ENCODE data around the gene SYTL2.
A peak's percentile ranks its signal among the peaks of the same experiment; 100 is the strongest.

Gene SYTL2

DNA sequence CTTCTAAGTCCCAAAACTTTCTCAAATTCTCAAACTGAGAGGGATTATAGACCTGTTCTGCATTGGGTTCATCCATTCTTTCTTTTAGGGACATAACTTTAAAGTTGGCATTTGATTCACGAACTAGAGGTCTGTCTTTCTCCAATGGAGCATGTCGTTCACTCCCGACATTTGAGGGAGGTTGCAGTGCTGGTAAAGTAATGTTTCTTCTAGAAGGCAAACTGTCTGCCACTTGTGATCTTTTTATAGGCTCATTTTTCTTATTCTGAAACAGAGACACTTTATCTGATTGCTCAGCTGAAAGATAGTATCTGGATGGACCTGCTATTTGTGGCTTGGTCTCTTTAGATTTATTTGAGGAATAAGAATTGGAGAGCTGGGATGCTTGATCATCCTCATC, 84.6 kb downstream of the SYTL2 start:
- DNase-seq, result no peak

DNA sequence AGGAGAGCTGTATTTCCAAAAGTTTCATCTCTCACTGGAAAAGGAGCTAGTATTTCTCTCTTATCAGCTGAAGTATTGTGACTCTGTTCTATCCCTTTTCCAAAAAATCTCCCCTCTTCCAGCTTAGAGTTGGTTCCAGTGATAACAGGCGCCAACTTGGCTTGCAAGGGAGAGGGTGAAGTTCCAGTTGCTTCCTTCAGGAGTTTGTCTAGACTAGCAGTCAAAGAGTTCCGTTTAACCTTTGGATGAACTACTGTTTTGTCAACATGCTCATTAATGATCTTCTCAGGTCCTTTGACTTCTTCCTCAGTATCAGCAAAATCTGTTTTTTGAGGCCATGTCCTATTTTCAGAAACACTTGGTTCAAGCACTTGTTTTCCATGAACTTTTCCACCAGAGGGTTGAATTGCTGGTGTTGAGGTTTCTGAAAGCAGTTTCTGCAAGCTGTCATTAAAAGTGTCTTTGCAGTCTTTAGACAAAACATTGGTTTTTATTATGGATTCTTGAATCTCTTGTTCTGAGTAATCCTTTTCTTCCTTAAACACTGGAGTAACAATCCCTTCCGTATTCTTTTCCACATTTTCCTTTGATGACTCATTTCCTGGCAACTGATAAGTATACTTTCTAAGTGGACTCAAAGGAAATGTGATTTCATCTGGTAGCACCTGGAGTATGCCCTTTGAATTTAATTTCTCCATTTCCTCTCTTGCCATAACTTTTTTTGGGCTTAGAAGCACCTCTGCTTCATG, 85.3 kb downstream of the SYTL2 start:
- peak; percentile 86 for DNase-seq

DNA sequence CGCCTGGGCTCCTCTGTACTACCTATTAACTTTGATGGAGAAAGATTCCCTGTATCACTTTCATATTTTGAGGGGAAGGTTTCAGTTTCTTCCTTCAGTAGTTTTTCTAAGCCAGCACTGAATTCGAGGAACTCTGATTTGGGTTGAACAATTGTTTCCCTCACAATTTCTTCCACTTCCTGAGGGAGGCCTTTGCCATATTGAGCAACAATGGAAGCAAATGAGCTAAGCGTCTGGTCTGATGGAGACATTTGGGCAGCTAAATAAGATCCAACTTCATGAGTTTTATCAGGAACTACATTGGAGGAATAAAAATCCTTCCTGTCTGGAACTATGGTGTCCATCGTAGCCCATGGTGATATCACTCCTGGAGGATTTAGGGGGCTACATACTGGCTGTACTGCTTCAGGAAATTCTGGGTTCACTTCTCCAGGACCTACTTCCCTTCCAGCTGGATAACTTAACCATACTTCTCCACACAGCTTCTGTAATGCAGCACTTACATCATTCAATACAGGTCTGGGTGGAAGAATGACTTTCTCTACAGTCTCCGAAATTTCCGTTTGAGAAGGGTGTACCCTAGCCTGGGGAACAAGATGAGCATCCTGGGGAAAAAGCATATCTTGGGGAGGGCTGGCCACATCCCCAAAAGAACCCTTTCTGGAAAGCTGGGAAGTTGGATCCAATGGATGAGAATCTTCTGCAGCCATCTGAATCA, 86.0 kb downstream of the SYTL2 start:
- DNase-seq, result no peak

DNA sequence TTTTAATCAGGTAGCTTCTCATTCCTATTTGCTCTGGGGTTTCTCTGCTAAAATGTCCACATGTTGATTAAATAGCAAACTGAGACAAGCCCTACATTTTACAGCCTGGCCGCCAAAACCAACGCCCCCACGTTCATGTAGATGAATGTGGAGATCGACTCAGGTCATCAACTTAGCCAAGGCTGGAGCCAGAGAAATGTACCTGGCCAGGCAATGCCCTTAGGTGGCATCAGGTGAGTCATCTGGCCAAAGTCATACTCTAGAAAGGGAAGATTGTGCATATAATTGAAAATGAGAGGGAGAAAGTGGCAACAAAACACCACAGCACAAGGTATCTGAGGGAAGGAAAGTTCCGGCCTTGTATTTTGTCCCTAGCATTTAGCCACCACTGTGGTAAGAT, 87.9 kb downstream of the SYTL2 start:
- DNase-seq, result no peak

DNA sequence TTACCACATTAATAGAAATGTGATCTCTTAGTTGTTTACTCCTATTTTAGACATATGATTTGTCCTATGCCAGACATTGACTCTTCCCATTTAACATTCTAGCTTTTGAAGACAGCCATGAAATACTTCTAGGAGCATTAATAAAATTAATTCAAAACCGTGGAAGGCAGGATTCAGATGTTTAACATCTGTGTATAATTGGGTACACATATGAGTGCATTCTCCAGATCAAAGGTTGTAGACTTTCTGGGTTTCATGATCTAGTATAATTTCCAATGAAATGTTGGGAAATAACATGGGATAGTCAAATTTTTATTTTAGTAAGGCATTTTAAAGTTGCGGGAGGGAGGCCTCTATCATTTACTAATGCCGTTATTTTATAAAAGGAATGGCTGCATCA, 89.8 kb downstream of the SYTL2 start:
- no peak for DNase-seq

DNA sequence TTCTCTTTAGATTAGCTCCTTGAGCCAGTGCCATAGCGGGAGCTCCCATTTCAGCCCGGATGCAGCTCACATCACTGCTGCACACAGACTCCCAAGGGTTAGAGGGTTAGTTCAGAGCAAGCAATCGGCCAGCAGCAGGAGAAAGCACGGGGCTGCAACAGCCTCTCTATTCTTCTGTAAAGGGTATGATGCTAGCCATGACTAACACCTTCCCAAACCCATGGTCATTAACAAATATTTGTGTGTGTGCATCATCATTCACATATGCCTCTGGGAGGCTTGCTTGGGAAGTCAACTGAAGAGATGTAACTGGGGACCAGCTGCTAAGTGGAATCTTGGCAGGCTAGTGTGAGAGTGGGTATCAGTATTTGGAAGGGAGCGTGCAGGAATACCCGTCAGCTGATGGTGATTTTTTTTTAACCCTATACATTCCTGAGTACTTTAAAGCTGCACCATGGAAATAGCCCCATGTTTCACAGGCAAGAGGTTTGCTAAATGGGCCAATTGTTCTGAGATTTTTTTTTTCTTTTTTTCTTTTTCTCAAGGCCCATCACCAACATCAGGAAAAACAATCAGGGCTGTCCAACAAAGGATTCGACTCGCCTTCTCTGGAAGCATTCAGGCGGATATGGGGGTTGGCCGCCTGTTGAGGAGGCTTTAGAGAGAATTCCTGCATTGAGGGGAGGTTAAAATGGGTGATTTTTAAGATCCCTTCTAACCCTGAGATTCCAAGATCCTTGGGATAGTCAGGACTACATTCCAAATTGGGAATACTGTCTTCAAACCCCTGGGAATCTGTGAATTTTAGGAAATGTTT, 91.7 kb downstream of the SYTL2 start:
- peak; percentile 100 for DNase-seq

DNA sequence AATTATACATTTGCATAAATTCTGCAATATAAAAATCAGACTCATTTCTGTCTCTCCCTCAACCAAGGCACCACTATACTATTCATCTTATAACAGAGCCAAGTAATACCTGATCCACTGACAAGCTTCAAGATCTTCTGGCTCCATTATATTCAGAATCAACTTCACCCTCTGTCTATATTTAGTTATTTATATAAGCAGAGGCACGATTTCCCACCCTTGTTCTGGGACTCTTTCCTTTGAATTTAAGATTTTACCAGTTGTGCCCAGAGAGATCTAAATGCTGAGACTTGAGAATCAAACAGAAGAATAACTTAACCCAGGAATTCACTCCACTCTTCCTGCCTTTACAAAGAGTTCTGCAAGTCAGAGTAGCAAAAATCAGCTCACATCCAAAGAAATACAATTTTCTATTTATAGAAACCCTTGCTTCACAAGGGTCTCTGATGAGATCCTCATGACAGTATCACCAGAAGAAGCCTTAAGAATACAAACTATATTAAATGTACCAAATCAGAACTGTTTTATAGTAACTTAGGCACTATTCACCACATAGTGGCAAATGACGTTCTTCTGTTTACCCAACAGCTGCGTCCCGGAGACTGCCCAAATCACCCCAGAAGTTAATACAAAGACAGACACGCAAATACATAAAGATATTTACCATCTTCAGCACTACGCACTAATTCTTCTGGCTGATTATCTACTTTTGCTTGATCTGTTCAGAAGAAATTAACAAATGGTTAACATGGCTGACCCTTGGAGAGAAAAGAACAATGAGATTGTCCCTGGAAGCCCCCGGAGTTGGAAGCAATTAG, 92.6 kb downstream of the SYTL2 start:
- DNase-seq, result peak; percentile 18

DNA sequence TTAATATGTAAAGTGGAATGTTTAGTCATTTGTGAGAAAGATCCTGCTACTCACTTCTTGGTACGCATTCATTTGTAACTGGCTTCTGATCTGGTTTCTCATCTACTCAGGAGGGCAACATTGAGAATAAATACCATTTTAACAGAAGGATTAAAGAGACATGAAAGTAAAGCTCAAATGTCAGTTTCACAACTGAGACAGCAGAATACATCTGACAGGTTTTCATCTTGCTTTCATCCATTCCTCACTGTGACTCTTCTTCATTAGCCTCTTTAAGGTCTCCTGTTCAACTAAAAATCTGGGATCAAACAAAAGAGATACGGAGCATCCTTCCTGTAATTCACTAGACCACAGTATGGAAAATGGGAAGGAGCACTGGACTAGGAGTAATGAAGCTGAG, 93.5 kb downstream of the SYTL2 start:
- DNase-seq, result no peak

DNA sequence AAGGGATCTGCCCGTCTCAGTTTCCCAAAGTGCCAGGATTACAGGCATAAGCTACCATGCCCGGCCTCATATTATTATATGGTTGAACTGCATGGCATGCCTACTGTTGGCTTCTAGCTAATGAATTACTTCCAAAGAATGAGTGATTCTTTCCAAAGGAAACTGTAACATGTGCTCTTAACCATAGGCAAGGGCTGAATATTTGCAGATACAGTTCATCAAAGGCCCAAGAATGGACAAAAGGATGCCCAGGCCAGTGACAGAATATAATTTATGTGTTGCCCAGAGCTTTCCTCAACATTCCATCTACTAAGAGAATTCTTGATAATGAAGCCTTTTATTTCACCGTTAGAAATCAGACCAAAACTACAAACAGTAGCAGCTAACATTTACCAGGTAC, 98.0 kb downstream of the SYTL2 start:
- DNase-seq, result no peak

DNA sequence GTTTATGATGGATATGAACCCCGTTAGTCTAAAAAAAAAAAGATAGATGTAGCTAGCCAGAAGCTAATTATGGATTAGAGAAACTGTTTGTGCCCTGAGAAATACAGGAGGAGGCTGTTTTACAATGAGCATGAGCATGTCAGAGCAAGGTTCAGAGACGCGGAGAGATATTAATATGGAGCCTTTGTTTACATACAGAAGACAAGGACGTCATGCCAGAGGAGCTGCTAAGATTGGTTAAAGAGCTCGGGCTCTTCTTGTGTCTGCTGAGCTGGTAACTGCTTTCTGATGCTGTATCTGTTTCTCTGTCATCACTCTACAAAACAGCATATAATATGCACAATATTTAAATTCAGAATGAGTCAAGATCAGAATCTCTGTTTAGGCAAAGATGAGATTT, 100.0 kb downstream of the SYTL2 start:
- DNase-seq, result no peak

DNA sequence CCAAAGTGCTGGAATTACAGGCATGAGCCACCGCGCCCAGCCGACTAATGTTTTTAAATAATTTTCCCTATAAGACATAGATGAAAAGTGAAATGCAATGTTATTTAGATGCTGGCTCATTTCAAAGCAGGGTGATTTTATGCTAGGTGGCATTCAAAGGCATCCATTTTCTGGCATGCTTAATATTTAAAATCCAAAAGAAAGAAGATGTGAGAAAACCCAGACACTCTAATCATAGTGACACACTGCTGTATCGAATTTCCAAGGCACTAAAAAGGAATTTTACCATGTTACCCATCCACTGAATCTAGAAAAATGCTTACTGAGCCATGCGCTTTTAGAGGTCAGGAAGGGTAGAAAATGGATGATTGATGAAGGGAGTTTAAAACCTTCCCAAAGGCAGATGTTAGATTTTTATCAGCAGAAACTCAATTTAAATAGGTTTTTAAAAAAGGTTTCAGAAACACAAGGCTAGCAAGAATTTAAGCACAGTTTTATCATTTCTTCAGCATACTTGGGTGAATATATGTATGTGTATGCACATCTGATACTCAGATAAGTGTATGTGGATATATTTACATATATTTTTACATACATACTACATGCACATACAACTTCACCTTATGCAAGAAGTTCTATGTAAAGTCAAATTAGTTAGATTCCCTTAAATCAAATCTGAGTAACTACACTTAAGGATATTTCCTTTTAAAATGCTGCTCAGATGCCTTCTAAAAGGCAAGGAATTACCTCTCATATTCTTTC, 100.8 kb downstream of the SYTL2 start:
- DNase-seq, result no peak

DNA sequence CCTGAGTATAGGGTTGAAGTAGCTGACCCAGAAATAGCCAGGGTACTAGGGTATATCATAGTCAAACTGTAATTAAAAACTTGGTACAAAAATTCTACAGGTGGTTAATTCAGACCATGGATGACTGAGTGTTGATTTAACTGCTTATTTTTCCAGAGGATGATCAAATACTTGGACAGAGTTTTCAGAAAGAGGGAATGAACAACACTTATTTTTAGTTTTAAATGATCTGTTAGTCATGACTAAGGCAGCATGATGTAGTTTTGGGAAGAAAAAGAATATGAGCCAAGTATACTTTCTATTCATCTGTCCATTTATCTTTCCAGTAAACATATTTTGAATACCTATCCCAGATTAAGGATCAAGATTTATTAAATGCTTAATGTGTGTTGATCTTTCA, 105.1 kb downstream of the SYTL2 start:
- no peak for DNase-seq

DNA sequence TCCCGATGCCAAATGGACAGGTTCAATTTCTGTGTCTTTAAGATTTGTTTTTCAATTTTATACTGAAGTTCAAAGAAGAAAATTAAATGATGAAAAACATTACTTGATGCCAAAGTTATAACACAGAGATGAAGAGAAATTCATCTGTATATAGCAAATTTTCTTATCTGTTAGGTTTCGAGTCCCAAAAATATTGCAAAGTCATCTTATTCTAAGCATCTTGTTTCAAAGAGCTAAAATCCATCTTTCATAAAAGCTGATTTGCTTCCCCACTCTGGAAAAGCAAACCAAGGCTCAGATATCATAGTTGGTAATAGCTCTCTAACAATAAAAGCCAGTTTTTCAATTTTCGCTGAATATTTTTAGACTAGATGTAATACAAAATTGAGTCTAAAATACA, 106.0 kb downstream of the SYTL2 start:
- DNase-seq, result no peak

DNA sequence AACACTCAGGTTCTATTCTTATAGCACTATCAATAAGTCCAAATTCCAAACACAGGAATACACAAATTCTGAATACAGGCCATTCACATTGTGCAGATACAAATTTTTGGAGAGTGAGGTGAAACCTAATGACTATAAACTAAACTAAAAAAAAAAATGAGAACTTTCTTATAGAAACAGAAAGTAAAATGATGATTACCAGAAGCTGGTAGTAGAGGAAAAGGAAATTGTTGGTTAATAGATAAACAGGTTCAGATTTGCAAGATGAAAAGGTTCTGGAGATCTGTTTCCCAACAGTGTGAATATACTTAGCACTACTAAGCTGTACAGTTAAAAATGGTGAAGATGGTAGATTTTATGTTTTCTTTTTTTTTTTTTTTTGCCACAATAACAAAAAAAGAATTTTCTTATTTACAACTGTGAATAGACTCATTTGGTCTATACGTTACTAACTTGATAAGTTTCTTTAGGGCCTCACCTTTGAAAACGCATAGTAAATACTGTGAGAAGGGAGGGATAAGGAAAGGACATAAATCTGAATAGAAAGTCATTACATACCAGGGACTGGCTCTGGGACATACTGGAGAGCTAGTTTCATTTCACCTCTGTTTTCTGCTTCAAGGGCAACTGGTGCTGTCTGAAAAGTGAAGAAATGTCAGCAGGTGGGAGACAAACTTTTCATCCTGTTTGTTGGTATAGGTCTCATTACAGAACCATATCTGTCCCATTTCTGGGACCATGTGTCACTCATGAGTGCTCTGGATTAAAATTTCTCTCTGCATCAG, 110.8 kb downstream of the SYTL2 start:
- DNase-seq, result no peak

DNA sequence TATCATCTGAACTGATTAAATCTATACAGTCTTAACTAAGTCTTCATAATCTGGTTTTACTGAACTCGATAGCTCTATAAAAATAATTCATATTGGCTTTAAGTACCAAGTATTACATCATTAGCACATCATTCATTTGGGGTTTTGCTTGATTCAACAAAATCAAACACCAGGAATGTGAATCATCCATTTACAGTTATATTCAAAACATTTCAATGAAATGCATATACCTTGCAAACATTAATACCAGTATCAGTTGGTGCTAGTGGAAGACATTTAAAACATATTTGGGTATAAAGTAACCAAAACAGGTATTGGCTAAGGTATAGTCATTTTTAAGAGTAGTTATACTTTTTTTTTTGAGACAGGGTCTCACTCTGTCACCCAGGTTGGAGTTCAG, 112.7 kb downstream of the SYTL2 start:
- peak; percentile 32 for DNase-seq

DNA sequence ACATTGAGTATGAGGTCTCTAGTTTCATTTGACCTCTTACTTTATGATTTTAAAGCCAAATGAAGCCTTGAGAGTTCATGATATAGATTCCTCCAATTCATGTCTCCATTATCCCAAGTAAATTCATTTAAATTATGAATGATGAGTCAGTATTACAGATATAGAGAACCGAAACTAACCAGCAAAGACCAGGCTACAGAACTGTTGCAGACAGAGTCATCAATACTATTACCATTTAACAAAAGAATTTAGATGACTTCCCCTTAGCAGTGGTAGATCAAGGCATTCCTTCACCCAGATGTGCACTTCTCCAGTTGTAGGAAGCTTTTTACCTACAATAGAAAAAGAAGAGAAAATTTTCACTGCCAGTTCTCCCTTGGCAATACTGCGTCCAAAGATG, 113.2 kb downstream of the SYTL2 start:
- no peak for DNase-seq

DNA sequence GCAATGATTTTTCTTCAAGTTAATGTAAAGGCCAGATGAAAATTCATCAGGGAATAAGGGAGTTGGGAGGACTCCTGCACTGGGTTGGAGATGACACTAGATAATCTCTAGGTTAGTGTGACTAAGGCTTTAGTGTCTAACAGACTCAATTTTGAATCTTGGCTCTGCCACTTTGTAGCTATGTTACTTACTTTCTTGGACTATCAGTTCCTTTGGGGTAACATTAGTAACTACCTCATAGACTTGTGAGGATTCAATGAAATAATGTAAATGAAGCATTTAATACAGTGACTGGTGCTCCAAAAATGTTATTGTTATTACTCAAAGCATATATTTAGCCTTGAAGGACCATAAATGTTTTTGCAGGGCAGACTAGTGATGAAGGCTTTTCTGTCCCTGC, 115.4 kb downstream of the SYTL2 start:
- peak; percentile 59 for DNase-seq

DNA sequence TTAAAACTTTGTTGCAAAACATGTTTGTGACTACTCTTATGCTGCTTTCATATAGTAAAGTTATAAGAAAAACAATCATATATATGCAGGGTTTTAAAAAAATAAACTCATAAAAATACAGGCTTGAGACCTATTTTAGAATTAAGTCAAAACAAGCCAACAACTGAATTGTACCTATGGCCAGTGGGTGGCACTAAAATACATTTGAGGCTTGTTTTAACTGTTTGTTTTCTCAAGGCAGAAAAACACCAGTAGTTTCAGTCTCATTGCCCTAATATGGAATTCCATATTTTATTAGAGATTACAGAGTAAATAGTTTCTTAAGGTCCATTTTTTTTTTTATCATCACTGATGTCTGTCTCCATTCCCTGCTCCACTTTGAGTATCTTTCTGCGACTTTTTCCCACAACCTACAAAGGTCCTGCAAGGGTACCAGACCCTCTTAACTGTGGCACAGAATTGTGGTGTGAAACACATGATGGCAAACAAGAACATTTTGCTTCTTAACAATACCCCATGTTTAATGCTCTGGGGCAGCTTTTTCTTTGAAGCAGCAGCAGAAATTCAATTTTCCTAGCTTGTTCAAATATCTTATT, 116.5 kb downstream of the SYTL2 start:
- DNase-seq, result peak; percentile 74

DNA sequence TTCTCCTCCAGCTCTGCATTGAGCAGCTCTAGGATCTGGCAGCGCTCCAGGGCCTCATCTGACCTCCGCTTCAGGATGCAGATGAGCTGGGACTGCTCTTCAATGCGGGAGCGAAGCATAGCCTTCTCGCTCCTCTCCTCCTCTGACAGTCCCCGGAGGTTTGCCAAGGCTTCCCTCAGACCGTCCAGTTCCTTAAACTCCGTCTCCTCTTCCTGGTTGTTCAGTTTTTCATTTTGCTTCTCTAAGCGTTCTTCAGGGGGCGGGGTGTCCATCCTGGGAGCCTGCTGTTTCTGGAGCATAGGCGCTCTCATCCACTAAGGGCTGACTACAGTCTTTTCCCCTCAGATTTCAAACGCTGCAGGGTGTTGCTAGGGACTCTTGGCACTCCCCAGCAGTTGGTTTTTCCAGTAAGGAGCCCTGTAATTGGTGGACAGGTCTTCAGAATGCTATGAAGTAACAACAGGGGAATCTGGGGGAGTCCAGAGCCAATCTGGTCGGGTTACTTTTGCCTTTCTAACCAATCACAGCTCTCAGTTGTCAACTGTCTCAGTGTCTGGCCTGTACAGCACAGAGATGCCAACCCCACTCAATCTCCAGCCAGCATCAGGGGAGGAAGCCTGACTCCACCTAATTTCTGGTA, 125.0 kb downstream of the SYTL2 start, which contains the start of gene CCDC89:
CCDC89 (minus strand) TSS at position 376 of the 640 bp plus-strand sequence; CDS start at position 311, 65 bp downstream.
- peak; percentile 69 for DNase-seq

All from fibroblast of skin of scalp (primary cell).